Measurements from ENCODE around the gene GUCD1. TPM values are rescaled to one million over a fixed set of nuclear protein-coding genes. Genes with fewer than 3 reads are reported as not detected.

GUCD1 gene
- total and polyA plus RNA-seq, 2 of the 13 experiments (the other 11 are each of a cell fraction or from before 2014, with no cell fraction given) = 128 to 245 TPM

GRCh38 chr22:24592851-24593558 lies 38.1 kb upstream of the GUCD1 start, which contains the start of gene LRRC75B (continued):
- TF ChIP-seq THAP11 (CRISPR knock-in tag; IDR thresholded peaks at IDR 0.05) (peak; percentile 67; the same call in 1 of the 2 replicates), SRSF9 (IDR thresholded peaks at IDR 0.05; ENCODE audit: borderline replicate concordance, insufficient read depth, low read depth, low read length, poor library complexity, severe bottlenecking) (no peak), ZNF292 (CRISPR knock-in tag; IDR thresholded peaks at IDR 0.05; ENCODE audit: borderline replicate concordance, low read depth) (peak; percentile 53), ZNF563 (CRISPR knock-in tag; IDR thresholded peaks at IDR 0.05) (no peak), ZNF800 (CRISPR knock-in tag; IDR thresholded peaks at IDR 0.05) (peak; percentile 55; the same call in 1 of the 2 replicates), DZIP1 (CRISPR knock-in tag; IDR thresholded peaks at IDR 0.05) (0 out of 2 replicates have a peak, but pooled peaks have one; percentile 15), PCBP2 (optimal IDR thresholded peaks at IDR 0.05; ENCODE audit: low read depth, low read length, poor library complexity, severe bottlenecking) (no peak), MIER3 (CRISPR knock-in tag; IDR thresholded peaks at IDR 0.05; ENCODE audit: borderline replicate concordance) (0 out of 2 replicates have a peak, but pooled peaks have one; percentile 10), CHD4 (IDR thresholded peaks at IDR 0.05; ENCODE audit: borderline replicate concordance, low read length) (no peak), TSC22D2 (CRISPR knock-in tag; IDR thresholded peaks at IDR 0.05; ENCODE audit: borderline replicate concordance) (peak; percentile 48; the same call in 1 of the 2 replicates), KLF9 (CRISPR knock-in tag; IDR thresholded peaks at IDR 0.05; ENCODE audit: low read depth) (no peak), XBP1 (CRISPR knock-in tag; IDR thresholded peaks at IDR 0.05) (no peak), SNRNP70 (IDR thresholded peaks at IDR 0.05; ENCODE audit: low read depth, low read length) (no peak), ZNF350 (CRISPR knock-in tag; IDR thresholded peaks at IDR 0.05; ENCODE audit: borderline replicate concordance, low read depth) (no peak), SMAD9 (CRISPR knock-in tag; IDR thresholded peaks at IDR 0.05) (no peak), CERS6 (CRISPR knock-in tag; IDR thresholded peaks at IDR 0.05) (no peak), HOXA3 (CRISPR knock-in tag; IDR thresholded peaks at IDR 0.05) (peak; percentile 79), ZIK1 (CRISPR knock-in tag; IDR thresholded peaks at IDR 0.05; ENCODE audit: borderline replicate concordance, low read depth) (no peak), GATAD2A (CRISPR knock-in tag; IDR thresholded peaks at IDR 0.05) (peak; percentile 66; the same call in 1 of the 2 replicates)
- TF ChIP-seq, protein P1, sequence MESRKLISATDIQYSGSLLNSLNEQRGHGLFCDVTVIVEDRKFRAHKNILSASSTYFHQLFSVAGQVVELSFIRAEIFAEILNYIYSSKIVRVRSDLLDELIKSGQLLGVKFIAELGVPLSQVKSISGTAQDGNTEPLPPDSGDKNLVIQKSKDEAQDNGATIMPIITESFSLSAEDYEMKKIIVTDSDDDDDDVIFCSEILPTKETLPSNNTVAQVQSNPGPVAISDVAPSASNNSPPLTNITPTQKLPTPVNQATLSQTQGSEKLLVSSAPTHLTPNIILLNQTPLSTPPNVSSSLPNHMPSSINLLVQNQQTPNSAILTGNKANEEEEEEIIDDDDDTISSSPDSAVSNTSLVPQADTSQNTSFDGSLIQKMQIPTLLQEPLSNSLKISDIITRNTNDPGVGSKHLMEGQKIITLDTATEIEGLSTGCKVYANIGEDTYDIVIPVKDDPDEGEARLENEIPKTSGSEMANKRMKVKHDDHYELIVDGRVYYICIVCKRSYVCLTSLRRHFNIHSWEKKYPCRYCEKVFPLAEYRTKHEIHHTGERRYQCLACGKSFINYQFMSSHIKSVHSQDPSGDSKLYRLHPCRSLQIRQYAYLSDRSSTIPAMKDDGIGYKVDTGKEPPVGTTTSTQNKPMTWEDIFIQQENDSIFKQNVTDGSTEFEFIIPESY (CRISPR knock-in tag; IDR thresholded peaks at IDR 0.05) = no peak; the same call in 1 of the 2 replicates
